Measurements from ENCODE around the gene PCDHGA12.

The PCDHGA12 gene

GRCh38 chr5:141441571-141442170 lies 11.4 kb downstream of the PCDHGA12 start:
- no peak for DNase-seq

- DNase-seq = no peak
Measured at GRCh38 chr5:141465351-141465750, 35.0 kb downstream of the PCDHGA12 start.

GRCh38 chr5:141475625-141476131 lies 45.4 kb downstream of the PCDHGA12 start, which contains the start of gene PCDHGC3:
Gene PCDHGC3 (plus strand): TSS chr5:141475966. CDS start chr5:141476117, 151 bp downstream.
- no peak for DNase-seq

GRCh38 chr5:141476132-141476911 lies 46.0 kb downstream of the PCDHGA12 start:
- DNase-seq = no peak

- no peak for DNase-seq
Measured at GRCh38 chr5:141477044-141477575, 46.8 kb downstream of the PCDHGA12 start.

GRCh38 chr5:141477815-141478214 lies 47.5 kb downstream of the PCDHGA12 start:
- no peak for DNase-seq

- no peak for DNase-seq
Measured at GRCh38 chr5:141478321-141478945, 48.1 kb downstream of the PCDHGA12 start.

GRCh38 chr5:141479776-141480175 lies 49.5 kb downstream of the PCDHGA12 start:
- DNase-seq = peak; percentile 17 to 22

All from AML-193 (cell line).